Esophagus squamous epithelium (tissue), 5 donors: Measurements from ENCODE around the gene SLC25A43. TPM values are rescaled to one million over a fixed set of nuclear protein-coding genes. Genes with fewer than 3 reads are reported as not detected.

Source experiments
- DNase-seq: peaks from one replicate; lab custom pipeline; 2025; lab: John Stamatoyannopoulos, UW
- H3K27ac ChIP-seq, 4 donors: fragments of 200-600 bp; sonication (generic); one replicate each; pipeline ENCODE4 v1.5.1; 2016 to 2019; ENCODE audit warnings: mild to moderate bottlenecking in 1 of 4
- H3K27me3 ChIP-seq, 4 donors: fragments of 200-600 bp; sonication (generic); 1 replicate in 3 of 4; 2 replicates in 1 of 4; pipeline versions ENCODE4 v1.5.1 to v1.6.0; 2017 to 2021; ENCODE audit warnings: antibody characterized with exemption in 1 of 4
- H3K36me3 ChIP-seq, 3 donors: fragments of 200-600 bp; sonication (generic); one replicate each; pipeline ENCODE4 v1.5.1; 2016 to 2019
- H3K4me1 ChIP-seq, 3 donors: fragments of 200-600 bp; sonication (generic); one replicate each; pipeline ENCODE4 v1.5.1; 2017 to 2019
- H3K4me3 ChIP-seq, 4 donors: fragments of 200-600 bp; sonication (generic); 1 replicate in 3 of 4; 2 replicates in 1 of 4; pipeline ENCODE4 v1.5.1; 2016 to 2019; ENCODE audit warnings: mild to moderate bottlenecking in 2 of 4, moderate library complexity in 1 of 4
- H3K9me3 ChIP-seq, 3 donors: fragments of 200-600 bp; sonication (generic); one replicate each; pipeline ENCODE4 v1.5.1; 2016 to 2019
- POLR2A ChIP-seq, 4 donors: fragments of 450-650 bp; IDR thresholded peaks; one replicate each; pipeline ENCODE4 v1.6.1; 2017; ENCODE audit warnings: antibody characterized with exemption in 4 of 4, mild to moderate bottlenecking in 4 of 4, moderate library complexity in 3 of 4
- WGBS, 2 donors: methylation state at CpG; one replicate each; pipeline ENCODE4 v1.1.5; 2018; 5-methylcytosine and 5-hydroxymethylcytosine counted together
- intact Hi-C: fragments of 100-400 bp; cut with DNase I; formaldehyde crosslinking; loops from one replicate; pipeline ENCODE4 v1.15.0; 2022
- total RNA-seq, 4 donors: library from RNA; depleted of rRNA; stranded (reverse); fragments of >200 nt; gene quantifications; one replicate each; pipeline ENCODE4 v1.1.0, GENCODE V29; 2016
- TF ChIP-seq, protein P1 (sequence below), 6 experiments: fragments of 450-650 bp in 4 of 6; fragments of 200-600 bp in 2 of 6; sonication (generic) in 2 of 6; IDR thresholded peaks; one replicate each; pipeline ENCODE4 v1.5.1; 2016 to 2019; ENCODE audit warnings: antibody characterized with exemption in 6 of 6, mild to moderate bottlenecking in 4 of 6, moderate library complexity in 4 of 6
- donor health status: DM: yes; HTN: yes; CAD: no.

SLC25A43 gene
- total RNA-seq, 4 donors from 2014 or later: 26.1 to 39.0 (median 33.3) TPM

- peak; percentile 3 for DNase-seq
- Histone ChIP-seq H3K36me3 (peaks cover 0 to 18% (median 0%) of the 10 kb centered on the region in 3 donors), H3K4me1 (peaks cover 4 to 32% (median 4%) of the 10 kb centered on the region in 3 donors), H3K27ac (peak overlapping the region; percentile 46 to 76 (median 61)), H3K27me3 (no peaks in the 10 kb centered on the region), H3K9me3 (no peaks in the 10 kb centered on the region), H3K4me3 (no peak overlapping the region)
- 46 to 50% methylated on average over 6 to 10 of the region's 15 CpGs for WGBS, 2 donors
- TF ChIP-seq POLR2A (IDR thresholded peaks at IDR 0.05): no peak
- TF ChIP-seq, protein P1, sequence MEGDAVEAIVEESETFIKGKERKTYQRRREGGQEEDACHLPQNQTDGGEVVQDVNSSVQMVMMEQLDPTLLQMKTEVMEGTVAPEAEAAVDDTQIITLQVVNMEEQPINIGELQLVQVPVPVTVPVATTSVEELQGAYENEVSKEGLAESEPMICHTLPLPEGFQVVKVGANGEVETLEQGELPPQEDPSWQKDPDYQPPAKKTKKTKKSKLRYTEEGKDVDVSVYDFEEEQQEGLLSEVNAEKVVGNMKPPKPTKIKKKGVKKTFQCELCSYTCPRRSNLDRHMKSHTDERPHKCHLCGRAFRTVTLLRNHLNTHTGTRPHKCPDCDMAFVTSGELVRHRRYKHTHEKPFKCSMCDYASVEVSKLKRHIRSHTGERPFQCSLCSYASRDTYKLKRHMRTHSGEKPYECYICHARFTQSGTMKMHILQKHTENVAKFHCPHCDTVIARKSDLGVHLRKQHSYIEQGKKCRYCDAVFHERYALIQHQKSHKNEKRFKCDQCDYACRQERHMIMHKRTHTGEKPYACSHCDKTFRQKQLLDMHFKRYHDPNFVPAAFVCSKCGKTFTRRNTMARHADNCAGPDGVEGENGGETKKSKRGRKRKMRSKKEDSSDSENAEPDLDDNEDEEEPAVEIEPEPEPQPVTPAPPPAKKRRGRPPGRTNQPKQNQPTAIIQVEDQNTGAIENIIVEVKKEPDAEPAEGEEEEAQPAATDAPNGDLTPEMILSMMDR (IDR thresholded peaks at IDR 0.05): no peak
- intact Hi-C loops: no loop called here
These were observed 11.1 kb downstream of the SLC25A43 start for GRCh38 chrX:119410027-119410819.

DNA sequence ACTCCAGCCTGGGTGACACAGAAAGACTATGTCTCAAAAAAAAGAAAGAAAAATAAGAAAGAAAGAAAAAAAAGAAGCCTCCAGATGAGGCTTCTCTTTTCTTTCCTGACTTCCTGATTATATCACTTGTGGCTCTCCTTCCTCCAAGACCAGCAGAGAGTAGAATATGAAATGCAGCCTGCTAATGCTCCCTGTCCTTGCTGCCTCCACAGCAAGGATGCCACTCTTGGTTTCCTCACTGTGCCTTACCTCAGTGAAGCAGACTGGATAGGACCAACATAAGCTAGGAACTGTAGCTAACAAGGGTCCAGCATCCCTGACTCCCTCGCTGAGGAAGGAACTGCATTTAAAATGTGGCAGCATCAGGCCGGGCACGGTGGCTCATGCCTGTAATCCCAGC, 11.7 kb downstream of the SLC25A43 start:
- WGBS, 2 donors: no CpG with 5 or more reads among the region's 3 CpGs
- no peak for TF ChIP-seq POLR2A (IDR thresholded peaks at IDR 0.05)
- TF ChIP-seq, protein P1 (IDR thresholded peaks at IDR 0.05): no peak
- DNase-seq: no peak
- H3K36me3 ChIP-seq: peaks cover 0 to 18% (median 0%) of the 10 kb centered on the region in 3 donors
- H3K27ac ChIP-seq: peak overlapping the region; percentile 46 to 76 (median 64)
- no peak overlapping the region for H3K4me3 ChIP-seq
- H3K4me1 ChIP-seq: peaks cover 4 to 32% (median 4%) of the 10 kb centered on the region in 3 donors
- intact Hi-C loops: no loop called here
- H3K27me3 ChIP-seq: no peaks in the 10 kb centered on the region
- no peaks in the 10 kb centered on the region for H3K9me3 ChIP-seq

DNA sequence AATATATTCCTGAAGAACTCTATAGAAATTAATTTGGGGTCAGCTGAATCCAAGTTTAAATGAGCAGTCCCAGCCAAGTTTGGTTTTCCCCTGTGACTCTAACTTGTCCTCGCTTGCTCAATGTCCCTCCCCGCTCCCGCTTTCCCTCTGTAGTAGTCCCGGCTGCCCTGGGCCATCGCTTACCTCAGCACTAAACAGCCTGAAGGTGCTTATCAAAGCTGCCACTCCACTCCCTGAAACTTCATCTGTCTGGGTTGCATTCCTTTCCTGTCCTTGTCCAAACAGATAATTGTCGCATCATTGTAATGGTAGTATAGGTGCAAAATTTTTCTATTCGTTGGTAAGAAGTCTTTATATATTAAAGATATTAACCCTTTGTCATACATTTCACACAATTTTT, 12.8 kb downstream of the SLC25A43 start:
- TF ChIP-seq POLR2A (IDR thresholded peaks at IDR 0.05): no peak
- TF ChIP-seq, protein P1 (IDR thresholded peaks at IDR 0.05): no peak
- no peak for DNase-seq
- Histone ChIP-seq H3K4me1 (peaks cover 4 to 31% (median 4%) of the 10 kb centered on the region in 3 donors), H3K9me3 (no peaks in the 10 kb centered on the region), H3K4me3 (no peak overlapping the region), H3K27ac (peak overlapping the region in 1 of 4 donors; percentile 76), H3K36me3 (peaks cover 0 to 11% (median 0%) of the 10 kb centered on the region in 3 donors), H3K27me3 (no peaks in the 10 kb centered on the region)
- intact Hi-C loops: no loop called here
- WGBS, 2 donors: 55 to 61% methylated on average over 6 to 7 of the region's 7 CpGs

- Histone ChIP-seq H3K4me1 (peaks cover 0 to 2% (median 0%) of the 10 kb centered on the region in 3 donors), H3K27me3 (no peaks in the 10 kb centered on the region), H3K9me3 (no peaks in the 10 kb centered on the region), H3K36me3 (peaks cover 0 to 30% (median 0%) of the 10 kb centered on the region in 3 donors), H3K4me3 (no peak overlapping the region), H3K27ac (no peak overlapping the region)
- intact Hi-C loops: no loop called here
- TF ChIP-seq, protein P1 (IDR thresholded peaks at IDR 0.05): no peak
- TF ChIP-seq POLR2A (IDR thresholded peaks at IDR 0.05): no peak
- no peak for DNase-seq
- WGBS, 2 donors: 64 to 90% methylated on average over 4 of the region's 4 CpGs
These were observed 18.2 kb downstream of the SLC25A43 start for GRCh38 chrX:119417376-119417775.

GRCh38 chrX:119417842-119418241, 18.7 kb downstream of the SLC25A43 start:
- WGBS, 2 donors: 40 to 50% methylated on average over 1 of the region's 1 CpG
- DNase-seq: no peak
- H3K4me3 ChIP-seq: no peak overlapping the region
- intact Hi-C loops: no loop called here
- no peaks in the 10 kb centered on the region for H3K27me3 ChIP-seq
- TF ChIP-seq, protein P1 (IDR thresholded peaks at IDR 0.05): no peak
- TF ChIP-seq POLR2A (IDR thresholded peaks at IDR 0.05): no peak
- peaks cover 0 to 25% (median 0%) of the 10 kb centered on the region in 3 donors for H3K36me3 ChIP-seq
- no peaks in the 10 kb centered on the region for H3K4me1 ChIP-seq
- H3K9me3 ChIP-seq: no peaks in the 10 kb centered on the region
- no peak overlapping the region for H3K27ac ChIP-seq
